ENCODE data around the gene CERK.

CERK gene

GRCh38 chr22:46754110-46754799 is 16.2 kb upstream of the CERK start:
- Histone ChIP-seq H3K27me3 (ENCODE audit: insufficient read depth, low read depth) (no peaks in the 10 kb centered on the region), H3K36me3 (ENCODE audit: insufficient read depth) (no peaks in the 10 kb centered on the region), H4K20me1 (ENCODE audit: insufficient read depth) (no peaks in the 10 kb centered on the region), H3K79me2 (ENCODE audit: insufficient read depth, low read depth) (no peaks in the 10 kb centered on the region), H2AFZ (ENCODE audit: low read depth) (no peak overlapping the region), H3K4me1 (ENCODE audit: low read depth, poor library complexity, severe bottlenecking) (no peaks in the 10 kb centered on the region), H3K9ac (no peak overlapping the region), H3K4me3 (IDR thresholded peaks at IDR 0.05; ENCODE audit: insufficient read depth, low read depth, low read length) (no peak overlapping the region), H3K4me2 (no peak overlapping the region), H3K27ac (no peak overlapping the region)
- no peak for TF ChIP-seq CTCF (conservative IDR thresholded peaks at IDR 0.05; ENCODE audit: low read depth, low read length)

- Histone ChIP-seq H3K36me3 (ENCODE audit: insufficient read depth) (no peaks in the 10 kb centered on the region), H3K9ac (no peak overlapping the region), H3K27ac (no peak overlapping the region), H3K4me2 (no peak overlapping the region), H3K4me3 (IDR thresholded peaks at IDR 0.05; ENCODE audit: insufficient read depth, low read depth, low read length) (no peak overlapping the region), H4K20me1 (ENCODE audit: insufficient read depth) (no peaks in the 10 kb centered on the region), H2AFZ (ENCODE audit: low read depth) (no peak overlapping the region), H3K27me3 (ENCODE audit: insufficient read depth, low read depth) (no peaks in the 10 kb centered on the region), H3K4me1 (ENCODE audit: low read depth, poor library complexity, severe bottlenecking) (no peaks in the 10 kb centered on the region), H3K79me2 (ENCODE audit: insufficient read depth, low read depth) (no peaks in the 10 kb centered on the region)
- no peak for TF ChIP-seq CTCF (conservative IDR thresholded peaks at IDR 0.05; ENCODE audit: low read depth, low read length)
Observed at GRCh38 chr22:46753761-46754109, 15.7 kb upstream of the CERK start.

GRCh38 chr22:46753360-46753759 is 15.3 kb upstream of the CERK start:
- Histone ChIP-seq H3K9ac (no peak overlapping the region), H3K27ac (no peak overlapping the region), H4K20me1 (ENCODE audit: insufficient read depth) (no peaks in the 10 kb centered on the region), H3K4me1 (ENCODE audit: low read depth, poor library complexity, severe bottlenecking) (no peaks in the 10 kb centered on the region), H2AFZ (ENCODE audit: low read depth) (no peak overlapping the region), H3K27me3 (ENCODE audit: insufficient read depth, low read depth) (no peaks in the 10 kb centered on the region), H3K79me2 (ENCODE audit: insufficient read depth, low read depth) (no peaks in the 10 kb centered on the region), H3K4me3 (IDR thresholded peaks at IDR 0.05; ENCODE audit: insufficient read depth, low read depth, low read length) (no peak overlapping the region), H3K4me2 (no peak overlapping the region), H3K36me3 (ENCODE audit: insufficient read depth) (no peaks in the 10 kb centered on the region)
- no peak for TF ChIP-seq CTCF (conservative IDR thresholded peaks at IDR 0.05; ENCODE audit: low read depth, low read length)

- Histone ChIP-seq H3K9ac (no peak overlapping the region), H3K36me3 (ENCODE audit: insufficient read depth) (no peaks in the 10 kb centered on the region), H2AFZ (ENCODE audit: low read depth) (no peak overlapping the region), H3K27me3 (ENCODE audit: insufficient read depth, low read depth) (no peaks in the 10 kb centered on the region), H3K27ac (no peak overlapping the region), H3K4me1 (ENCODE audit: low read depth, poor library complexity, severe bottlenecking) (no peaks in the 10 kb centered on the region), H3K79me2 (ENCODE audit: insufficient read depth, low read depth) (no peaks in the 10 kb centered on the region), H4K20me1 (ENCODE audit: insufficient read depth) (no peaks in the 10 kb centered on the region), H3K4me2 (no peak overlapping the region), H3K4me3 (IDR thresholded peaks at IDR 0.05; ENCODE audit: insufficient read depth, low read depth, low read length) (no peak overlapping the region)
- TF ChIP-seq CTCF (conservative IDR thresholded peaks at IDR 0.05; ENCODE audit: low read depth, low read length) = no peak
Observed at GRCh38 chr22:46752988-46753310, 14.9 kb upstream of the CERK start.
